HepG2 (cell line): ENCODE results near the gene KCNJ1. TPM values are rescaled to one million over a fixed set of nuclear protein-coding genes. Genes with fewer than 3 reads are reported as not detected.

Experiments used
- ATAC-seq: fragments of 200-7000 bp; cut with Tn5 transposase; 3 replicates; pipeline ENCODE4 v1.9.1; 2020; ENCODE audit warnings: mild to moderate bottlenecking, moderate library complexity
- BruUV-seq: library from RNA; stranded (reverse); fragments of 400-500 nt; replicated peaks from 2 replicates; lab custom pipeline; 2021; lab: Mats Ljungman, UMichigan
- CTCF ChIA-PET: fragments of 300-600 bp; formaldehyde crosslinking; extraction: SDS; loops from one replicate; lab custom pipeline; 2021; ENCODE audit warnings: low total read pairs, inconsistent platforms, low intra/inter-chr PET ratio; lab: Yijun Ruan, JAX
- POLR2A ChIA-PET: fragments of 350-600 bp; sonication (Branson Sonifier 250); formaldehyde crosslinking; loops from one replicate; lab custom pipeline; 2020; ENCODE audit warnings: antibody characterized with exemption, inconsistent platforms; lab: Yijun Ruan, JAX
- DNase-seq: peaks from one replicate; pipeline ENCODE4 v3.0.0-alpha.2; 2015; ENCODE audit warnings: low spot score
- FAIRE-seq: peaks from 3 replicates; lab custom pipeline; 2011; peaks lifted over from hg19 to GRCh38; lab: Jason Lieb, UNC
- H2AFZ ChIP-seq: one replicate; pipeline ENCODE4 v1.6.1; 2011; ENCODE audit warnings: low read length, inconsistent platforms
- H3K27ac ChIP-seq: fragments of 300-600 bp; 3 replicates; pipeline ENCODE4 v1.8.0; 2011; ENCODE audit warnings: mixed run types, mild to moderate bottlenecking, mixed read lengths, low read length, inconsistent platforms; ENCODE audit not compliant: insufficient read depth; ENCODE audit errors: extremely low read length
- H3K27me3 ChIP-seq, 2 experiments: fragments of 200-600 bp in 1 of 2; 2 replicates in 1 of 2; 3 replicates in 1 of 2; pipeline versions ENCODE4 v1.6.0 to v1.8.0; 2011; ENCODE audit warnings: low read length in 2 of 2, mild to moderate bottlenecking in 2 of 2, moderate library complexity in 2 of 2, inconsistent platforms in 1 of 2; ENCODE audit not compliant: insufficient read depth in 2 of 2, control insufficient read depth in 1 of 2
- H3K36me3 ChIP-seq, 2 experiments: fragments of 200-600 bp in 1 of 2; replicated peaks in 1 of 2; 2 replicates in 1 of 2; 3 replicates in 1 of 2; pipeline versions ENCODE4 v1.5.1 to v1.8.0; 2011; ENCODE audit warnings: low read length in 2 of 2, inconsistent platforms in 1 of 2; ENCODE audit not compliant: insufficient read depth in 2 of 2, control insufficient read depth in 1 of 2
- H3K4me1 ChIP-seq: 2 replicates; pipeline ENCODE4 v1.5.1; 2012; ENCODE audit warnings: low read length, inconsistent platforms; ENCODE audit not compliant: insufficient read depth
- H3K4me2 ChIP-seq: 2 replicates; pipeline ENCODE4 v1.6.0; 2011; ENCODE audit warnings: low read depth, low read length, inconsistent platforms
- H3K4me3 ChIP-seq, 3 experiments: fragments of 200-600 bp in 1 of 3; sonication (generic), shearing (Covaris generic) in 1 of 3; replicated peaks in 1 of 3; 2 replicates each; pipeline ENCODE4 v1.5.1; 2011 to 2016; ENCODE audit warnings: low read length in 3 of 3, inconsistent platforms in 2 of 3, low read depth in 2 of 3, mild to moderate bottlenecking in 2 of 3, control low read depth in 1 of 3, mixed read lengths in 1 of 3; ENCODE audit not compliant: insufficient read depth in 1 of 3
- H3K79me2 ChIP-seq: one replicate; pipeline ENCODE4 v1.6.1; 2011; ENCODE audit warnings: low read length, inconsistent platforms; ENCODE audit not compliant: insufficient read depth
- H3K9ac ChIP-seq: 2 replicates; pipeline ENCODE4 v1.6.0; 2011; ENCODE audit warnings: mild to moderate bottlenecking, low read depth, low read length, inconsistent platforms; ENCODE audit not compliant: insufficient read depth
- H3K9me3 ChIP-seq: 2 replicates; pipeline ENCODE4 v1.5.1; 2012; ENCODE audit warnings: mild to moderate bottlenecking, low read length
- H4K20me1 ChIP-seq: 2 replicates; pipeline ENCODE4 v1.6.0; 2011; ENCODE audit warnings: inconsistent platforms, mild to moderate bottlenecking, low read length, moderate library complexity; ENCODE audit not compliant: insufficient read depth
- ATF7-NPFF ChIP-seq: sonication (generic); formaldehyde crosslinking; IDR thresholded peaks from 2 replicates; pipeline ENCODE4 v1.8.1; 2023; ENCODE audit warnings: mild to moderate bottlenecking, low read depth, missing genetic modification reagents, moderate library complexity
- ATRX ChIP-seq: sonication (generic); formaldehyde crosslinking; IDR thresholded peaks from 2 replicates; pipeline ENCODE4 v1.4.0; 2020; ENCODE audit warnings: missing genetic modification reagents, borderline replicate concordance
- KAT7 ChIP-seq: IDR thresholded peaks from 2 replicates; pipeline ENCODE4 v1.6.1; 2018; ENCODE audit warnings: borderline replicate concordance, missing compliant biosample characterization
- KLF13 ChIP-seq: sonication (generic); formaldehyde crosslinking; IDR thresholded peaks from 2 replicates; pipeline ENCODE4 v1.4.0; 2020; ENCODE audit warnings: mild to moderate bottlenecking, missing genetic modification reagents
- MIER3 ChIP-seq: IDR thresholded peaks from 2 replicates; pipeline ENCODE4 v1.6.1; 2016; ENCODE audit warnings: missing compliant biosample characterization, borderline replicate concordance
- RFX3 ChIP-seq: IDR thresholded peaks from 2 replicates; pipeline ENCODE4 v1.6.1; 2016; ENCODE audit warnings: missing biosample characterization, missing genetic modification reagents
- TRIM22 ChIP-seq: fragments of 450-650 bp; IDR thresholded peaks from 2 replicates; pipeline ENCODE4 v1.6.1; 2017
- ZBTB49 ChIP-seq: sonication (generic); formaldehyde crosslinking; IDR thresholded peaks from 2 replicates; pipeline ENCODE4 v1.4.0; 2020; ENCODE audit warnings: missing genetic modification reagents, borderline replicate concordance
- ZHX1 ChIP-seq: sonication (generic); formaldehyde crosslinking; IDR thresholded peaks from 2 replicates; pipeline ENCODE4 v1.8.1; 2022; ENCODE audit warnings: low read depth, mild to moderate bottlenecking, missing genetic modification reagents
- ZNF672 ChIP-seq: sonication (generic); formaldehyde crosslinking; IDR thresholded peaks from 2 replicates; pipeline ENCODE4 v1.8.1; 2022; ENCODE audit warnings: missing genetic modification reagents
- ZNF674 ChIP-seq: sonication (generic); formaldehyde crosslinking; IDR thresholded peaks from 2 replicates; pipeline ENCODE4 v1.5.0; 2020; ENCODE audit warnings: low read depth, mild to moderate bottlenecking, missing genetic modification reagents
- WGBS: methylation state at CpG from one replicate; pipeline ENCODE4 v1.1.6; 2017; ENCODE audit warnings: low lambda C conversion rate; 5-methylcytosine and 5-hydroxymethylcytosine counted together
- in situ Hi-C: cut with HindIII; loops from 2 replicates; pipeline ENCODE4 v1.10.0; 2017; ENCODE audit warnings: low pct_unique_long_range_greater_than_20kb; ENCODE audit not compliant: extremely low pct_ligation_motif_present
- intact Hi-C: fragments of 100-400 bp; cut with micrococcal nuclease; formaldehyde crosslinking; loops from one replicate; pipeline ENCODE4 v1.10.0; 2022; ENCODE audit not compliant: unreplicated experiment
- polyA plus RNA-seq, 8 experiments: library from polyadenylated mRNA; depleted of rRNA in 3 of 8; stranded (reverse) in 7 of 8; unstranded in 1 of 8; fragments of >200 nt; fragmentation: Illumina TruSeq in 4 of 8; extraction: Trizol in 4 of 8; gene quantifications; 2 replicates each; pipeline versions ENCODE4 v1.2.1 to v1.2.3, GENCODE V29; 2011 to 2016; ENCODE audit warnings: low read depth in 4 of 8, missing spikeins in 1 of 8, mixed read lengths in 1 of 8; ENCODE audit not compliant: insufficient read depth in 1 of 8
- total RNA-seq, 5 experiments: library from RNA; depleted of rRNA; stranded (reverse); fragments of >200 nt; fragmentation: Illumina TruSeq; extraction: Trizol; gene quantifications; 2 replicates each; pipeline ENCODE4 v1.2.3, GENCODE V29; 2016; ENCODE audit warnings: low read depth in 1 of 5

The KCNJ1 gene
- total and polyA plus RNA-seq, 2 of the 13 experiments (the other 11 are each of a cell fraction or from before 2014, with no cell fraction given), result not detected

GRCh38 chr11:128803449-128804245, 63.4 kb downstream of the KCNJ1 start:
- ATAC-seq, result no peak
- Histone ChIP-seq H3K27me3 (peaks cover 0 to 24% of the 10 kb centered on the region in 2 experiments; a peak in 2 of 5 replicates), H2AFZ (no peak overlapping the region), H3K36me3 (no peaks in the 10 kb centered on the region), H3K4me2 (no peak overlapping the region), H3K4me3 (no peak overlapping the region), H4K20me1 (no peaks in the 10 kb centered on the region), H3K27ac (no peak overlapping the region), H3K9me3 (no peaks in the 10 kb centered on the region), H3K4me1 (no peaks in the 10 kb centered on the region), H3K9ac (no peak overlapping the region), H3K79me2 (no peaks in the 10 kb centered on the region)
- in situ Hi-C loops, result no loop called here
- FAIRE-seq, result no peak
- intact Hi-C loops, result no loop called here
- POLR2A ChIA-PET, result no interaction called here
- WGBS, result 10% methylated on average over 6 of the region's 6 CpGs
- no TSS peak for BruUV-seq
- CTCF ChIA-PET, result no interaction called here
- TF ChIP-seq KLF13 (CRISPR knock-in tag), result no peak
- TF ChIP-seq TRIM22, result no peak
- no peak for TF ChIP-seq ATF7-NPFF
- TF ChIP-seq KAT7 (CRISPR knock-in tag), result no peak
- TF ChIP-seq ZHX1 (CRISPR knock-in tag), result no peak
- no peak for TF ChIP-seq ZBTB49 (CRISPR knock-in tag)
- no peak for TF ChIP-seq RFX3
- TF ChIP-seq ZNF674 (CRISPR knock-in tag), result no peak
- TF ChIP-seq MIER3, result no peak
- TF ChIP-seq ATRX (CRISPR knock-in tag), result no peak
- no peak for TF ChIP-seq ZNF672 (CRISPR knock-in tag)
- no peak for DNase-seq
